NCI-H2081 treated with DMSO at 0.1 percent for 48 hours (cell line): ENCODE results near the gene HNRNPL.
A peak's percentile ranks its signal among the peaks of the same experiment; 100 is the strongest.
"Not testable (repeated sequence)": the region's sequence is repeated elsewhere in the genome, so short reads cannot be mapped to it uniquely, and the experiment has no call there.

Experiments
- DNase-seq: peaks from one replicate; lab custom pipeline; 2025; lab: John Stamatoyannopoulos, UW

HNRNPL gene

DNA sequence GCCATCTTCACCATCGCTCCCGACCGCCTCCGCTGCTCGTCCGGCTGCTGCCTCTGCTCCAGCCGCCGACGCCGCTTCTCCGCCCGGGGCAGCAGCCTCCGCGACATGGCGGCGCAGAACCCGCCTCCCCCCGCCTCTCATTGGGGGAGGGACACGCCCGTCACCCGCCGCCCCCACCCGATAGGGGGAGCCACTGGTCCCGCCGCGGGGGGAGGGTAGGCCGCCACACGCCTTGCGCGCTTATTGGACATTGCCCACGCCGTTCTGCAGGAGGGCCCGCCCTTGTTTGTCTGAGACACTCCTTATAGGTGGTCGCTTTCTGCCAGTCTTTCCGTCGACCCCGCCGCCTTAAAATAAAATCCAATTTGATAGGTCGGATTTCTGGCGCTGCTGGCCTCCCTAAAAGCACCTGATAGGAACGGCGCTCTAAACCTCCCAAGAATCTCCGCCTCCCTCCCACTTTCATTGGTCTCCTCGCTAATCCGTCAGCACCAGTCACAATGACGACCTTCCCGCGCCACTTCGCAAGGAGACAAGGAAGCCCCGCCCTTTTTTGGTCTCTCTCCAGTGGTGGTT lies at the start of gene HNRNPL:
Gene HNRNPL, minus strand, starts transcription at position 127 of the 576 bp plus-strand sequence. Its CDS starts 20 bp downstream, at position 107.
- DNase-seq: peak; percentile 100

DNA sequence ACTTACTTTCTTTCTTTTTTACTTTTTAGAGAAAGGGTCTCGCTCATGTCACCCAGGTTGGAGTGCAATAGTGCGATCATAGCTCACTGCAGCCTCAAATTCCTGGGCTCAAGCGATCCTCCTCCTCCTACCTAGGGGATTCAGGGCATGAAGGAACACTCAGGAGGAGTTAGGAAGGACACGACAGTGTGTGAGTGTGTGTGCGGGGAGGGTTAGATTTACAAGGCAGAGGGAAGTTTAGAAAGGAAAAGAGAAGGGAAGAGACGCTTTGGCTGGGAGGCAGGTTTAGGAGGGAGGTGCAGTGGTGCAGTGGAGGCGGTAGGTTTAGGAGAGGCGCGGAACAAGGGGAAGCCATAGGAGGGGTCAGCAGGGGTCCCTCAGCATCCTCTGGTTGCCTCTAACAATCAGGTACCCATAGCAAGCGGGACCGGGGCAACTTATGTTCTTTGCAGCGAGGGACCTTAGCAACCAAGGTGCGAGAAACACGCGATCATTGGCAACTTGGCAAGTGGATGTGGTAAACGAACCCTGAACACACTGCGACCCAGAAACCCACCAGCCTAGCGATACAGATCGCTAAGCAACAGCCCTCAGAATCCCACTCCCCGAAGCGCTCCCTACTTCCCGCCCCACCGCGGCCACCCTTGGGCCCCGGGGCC lies 49.1 kb upstream of the HNRNPL start:
- no peak for DNase-seq

- DNase-seq: no peak
Observed at GRCh38 chr19:38894968-38895367, 45.2 kb upstream of the HNRNPL start.

DNA sequence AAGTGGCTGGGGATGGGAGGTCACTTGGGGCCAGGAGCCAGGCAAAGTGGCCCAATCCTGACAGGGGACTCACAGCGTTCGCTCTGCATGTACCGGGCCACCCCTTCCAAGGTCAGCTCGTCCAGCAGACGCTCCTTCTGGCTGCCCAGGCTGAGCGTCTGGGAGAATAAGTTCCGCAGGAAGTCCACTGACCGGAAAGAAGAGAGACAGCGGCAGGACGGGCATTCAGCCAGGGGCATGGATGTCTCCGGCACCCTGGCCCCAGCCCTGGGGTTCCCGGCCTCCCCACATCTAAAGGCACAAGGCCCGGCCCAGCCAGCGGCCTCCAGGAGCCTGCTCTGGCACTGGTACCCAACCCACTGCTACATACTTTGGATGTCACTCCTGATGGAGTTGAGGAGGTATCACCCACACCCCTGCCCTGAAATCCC lies 43.6 kb upstream of the HNRNPL start:
- DNase-seq: no peak

- no peak for DNase-seq
Observed at GRCh38 chr19:38892841-38893240, 43.1 kb upstream of the HNRNPL start.

DNA sequence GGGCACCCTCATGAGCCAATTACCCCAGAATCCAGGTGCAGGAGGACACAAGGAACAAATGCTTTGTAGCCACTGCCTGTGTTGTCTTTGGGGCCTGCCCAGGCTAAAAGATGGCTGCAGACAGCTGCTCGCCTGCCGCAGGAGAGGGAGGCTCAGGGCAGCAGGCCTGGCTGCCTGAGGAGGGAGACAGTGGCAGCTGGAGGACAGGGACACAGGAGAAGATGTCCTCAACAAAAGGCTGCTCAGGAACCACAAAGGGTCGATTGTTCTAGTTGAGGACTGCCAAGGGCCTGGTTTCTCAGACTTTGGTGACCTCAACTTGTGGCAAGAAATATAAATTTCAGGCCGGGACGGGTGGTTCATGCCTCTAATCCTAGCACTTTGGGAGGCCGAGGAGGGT lies 42.0 kb upstream of the HNRNPL start:
- DNase-seq: no peak

DNA sequence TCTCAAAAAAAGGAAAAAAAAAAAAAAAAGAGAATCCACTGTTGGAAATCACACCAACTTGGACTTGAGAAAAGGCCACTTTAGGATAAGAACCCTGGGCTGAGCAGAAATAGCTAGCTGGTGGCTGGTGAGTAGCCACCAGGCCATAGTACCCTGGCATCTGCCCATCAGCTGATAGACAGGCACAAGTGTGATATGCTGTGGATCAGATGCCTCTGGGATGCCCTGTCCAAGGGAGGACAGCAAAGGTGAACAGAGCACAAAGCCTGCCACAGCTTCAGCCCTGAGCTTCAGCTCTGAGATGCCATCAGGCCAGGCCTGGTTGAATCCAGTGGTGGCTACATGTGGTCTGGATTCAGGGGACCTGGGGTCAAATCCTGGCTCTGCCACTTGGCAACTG lies 40.9 kb upstream of the HNRNPL start:
- DNase-seq: no peak

- no peak for DNase-seq
Observed at GRCh38 chr19:38889803-38890202, 40.0 kb upstream of the HNRNPL start.

- DNase-seq: no peak
Observed at GRCh38 chr19:38888876-38889275, 39.1 kb upstream of the HNRNPL start.

- DNase-seq: not testable (repeated sequence)
Observed at GRCh38 chr19:38884691-38885090, 34.9 kb upstream of the HNRNPL start.

- no peak for DNase-seq
Observed at GRCh38 chr19:38883286-38883685, 33.5 kb upstream of the HNRNPL start.

GRCh38 chr19:38880882-38881609 lies 31.3 kb upstream of the HNRNPL start:
- no peak for DNase-seq

GRCh38 chr19:38880076-38880881 lies 30.5 kb upstream of the HNRNPL start:
- no peak for DNase-seq

DNA sequence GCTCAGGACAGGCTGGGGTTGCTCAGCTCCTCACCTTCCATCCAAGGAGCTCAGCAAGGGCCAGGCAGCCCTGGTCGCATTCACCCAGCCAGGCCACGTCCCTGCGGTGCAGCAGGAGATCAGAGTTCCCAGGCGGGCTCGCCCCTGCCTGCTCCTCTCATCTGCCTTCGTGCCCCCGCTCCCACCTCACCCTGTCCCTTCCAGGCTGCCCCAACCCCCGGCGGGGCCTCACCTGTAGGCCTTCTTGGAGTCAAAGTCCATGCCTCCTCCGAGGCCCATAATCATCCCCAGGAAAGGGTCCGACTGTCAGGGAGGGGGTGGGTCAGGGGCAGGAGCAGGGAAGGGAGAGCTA lies 29.6 kb upstream of the HNRNPL start:
- no peak for DNase-seq

GRCh38 chr19:38878575-38879399 lies 29.0 kb upstream of the HNRNPL start:
- no peak for DNase-seq

DNA sequence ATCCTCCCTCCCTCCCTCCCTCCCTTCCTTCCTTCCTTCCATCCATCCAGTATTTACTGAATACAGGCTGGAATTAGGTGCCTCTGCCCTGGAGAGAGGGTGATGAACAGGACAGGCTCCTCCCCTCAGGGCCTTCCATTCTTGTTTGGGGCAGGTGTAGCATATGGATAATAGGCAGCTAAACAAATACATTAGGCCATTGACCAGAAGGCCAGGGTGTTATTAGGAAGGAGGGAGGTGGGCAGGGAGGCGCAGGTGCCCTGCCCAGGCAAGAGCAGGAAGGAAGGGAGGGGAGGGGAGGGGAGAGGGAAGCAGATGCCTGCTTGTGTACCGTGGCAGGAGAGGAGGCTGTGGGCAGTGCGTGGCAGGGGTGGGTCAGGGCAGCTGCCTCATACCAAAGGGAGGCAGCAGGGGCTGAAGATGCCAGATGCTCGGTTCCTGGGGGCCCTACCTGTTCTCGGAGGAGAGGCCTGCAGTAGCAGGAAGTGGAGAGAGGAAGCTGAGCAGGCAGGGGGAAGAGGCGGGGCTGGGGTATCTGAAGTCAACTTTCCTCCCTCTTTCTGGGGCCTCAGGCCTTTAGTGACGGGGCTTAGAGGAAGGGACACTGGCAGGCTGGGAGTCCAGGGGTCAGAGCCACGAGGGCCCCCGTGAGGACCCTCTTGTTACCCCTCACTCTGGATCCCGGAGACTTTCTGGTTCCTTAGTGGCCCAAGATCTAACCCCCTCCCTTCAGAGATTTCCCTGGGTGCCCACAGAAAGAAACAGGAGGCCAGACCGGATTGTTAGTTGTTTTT lies 28.2 kb upstream of the HNRNPL start, which contains the start of gene RINL:
Gene RINL, minus strand, starts transcription at position 495 of the 794 bp plus-strand sequence. CDS start 1,533 bp downstream, outside the sequence.
- peak; percentile 93 for DNase-seq

- no peak for DNase-seq
Observed at GRCh38 chr19:38875656-38876395, 26.0 kb upstream of the HNRNPL start.

DNA sequence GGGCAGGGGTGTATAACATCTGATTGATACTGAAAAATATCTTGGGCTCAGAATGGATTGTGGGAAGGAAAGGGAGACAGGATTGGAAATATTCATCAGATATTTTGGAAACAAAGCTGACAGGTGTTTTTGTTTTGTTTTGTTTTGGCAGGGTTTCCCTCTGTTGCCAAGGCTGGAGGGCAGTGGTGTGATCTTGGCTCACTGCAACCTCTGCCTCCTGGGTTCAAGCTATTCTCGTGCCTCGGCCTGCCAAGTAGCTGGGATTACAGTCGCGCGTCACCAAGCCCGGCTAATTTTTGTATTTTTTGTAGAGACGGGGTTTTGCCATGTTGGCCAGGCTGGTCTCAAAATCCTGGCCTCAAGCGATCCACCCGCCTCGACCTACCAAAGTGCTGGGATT lies 23.6 kb upstream of the HNRNPL start:
- DNase-seq: not testable (repeated sequence)

- no peak for DNase-seq
Observed at GRCh38 chr19:38870612-38871011, 20.8 kb upstream of the HNRNPL start.
